DMS153 treated with DMSO at 0.1 percent for 48 hours (cell line): Measurements from ENCODE around the gene EGFL8.

ENCODE experiments used
- DNase-seq: peaks from one replicate; lab custom pipeline; 2025; ENCODE audit not compliant: unreplicated experiment; lab: John Stamatoyannopoulos, UW

Gene EGFL8

GRCh38 chr6:32146287-32146686 lies 18.1 kb upstream of the EGFL8 start:
- DNase-seq = no peak

- DNase-seq = no peak
Measured at GRCh38 chr6:32146687-32147086, 17.7 kb upstream of the EGFL8 start.

- DNase-seq = no peak
Measured at GRCh38 chr6:32147401-32148132, 16.8 kb upstream of the EGFL8 start.

- no peak for DNase-seq
Measured at GRCh38 chr6:32148289-32149091, 15.9 kb upstream of the EGFL8 start.

- no peak for DNase-seq
Measured at GRCh38 chr6:32149092-32149755, 15.2 kb upstream of the EGFL8 start.

- no peak for DNase-seq
Measured at GRCh38 chr6:32149932-32150870, 14.2 kb upstream of the EGFL8 start.

GRCh38 chr6:32151181-32151862 lies 13.1 kb upstream of the EGFL8 start:
- no peak for DNase-seq

GRCh38 chr6:32151863-32152768 lies 12.3 kb upstream of the EGFL8 start, which contains the start of gene PRRT1:
PRRT1 (minus strand) TSS chr6:32151939; CDS start chr6:32151827, 112 bp downstream.
- no peak for DNase-seq

GRCh38 chr6:32152769-32153563 lies 11.4 kb upstream of the EGFL8 start:
- no peak for DNase-seq

GRCh38 chr6:32153564-32154513 lies 10.6 kb upstream of the EGFL8 start, which contains the start of gene PPT2:
PPT2 (plus strand) TSS chr6:32154141; CDS start chr6:32154595, 454 bp downstream.
- peak; percentile 52 for DNase-seq

- DNase-seq = peak; percentile 47
Measured at GRCh38 chr6:32154514-32155161, 9.8 kb upstream of the EGFL8 start.

GRCh38 chr6:32156891-32157290 lies 7.5 kb upstream of the EGFL8 start:
- DNase-seq = no peak

GRCh38 chr6:32158052-32158451 lies 6.3 kb upstream of the EGFL8 start:
- DNase-seq = no peak

- no peak for DNase-seq
Measured at GRCh38 chr6:32163559-32164258, 686 bp upstream of the EGFL8 start.

- no peak for DNase-seq
Measured at GRCh38 chr6:32166411-32167061, 2.1 kb downstream of the EGFL8 start.
